Activated CD8-positive, alpha-beta T cell treated with anti-CD3 and anti-CD28 coated beads for 36 hours (primary cell): ENCODE data around the gene SCN4A. TPM values are rescaled to one million over a fixed set of nuclear protein-coding genes. Genes with fewer than 3 reads are reported as not detected.
A peak's percentile ranks its signal among the peaks of the same experiment; 100 is the strongest.

ENCODE experiments used
- ATAC-seq: fragments of 200-7000 bp; cut with Tn5 transposase; one replicate; pipeline ENCODE4 v1.10.0; 2021; ENCODE audit warnings: mild to moderate bottlenecking, moderate library complexity
- CTCF ChIA-PET: fragments of 350-600 bp; sonication (Branson Sonifier 250); formaldehyde crosslinking; loops from one replicate; lab custom pipeline; 2021; ENCODE audit warnings: antibody characterized with exemption; lab: Charles Lee
- POLR2A ChIA-PET: fragments of 350-600 bp; sonication (Branson Sonifier 250); formaldehyde crosslinking; loops from one replicate; lab custom pipeline; 2021; ENCODE audit warnings: antibody characterized with exemption; lab: Charles Lee
- DNase-seq: peaks from one replicate; pipeline ENCODE4 v3.0.0-alpha.2; 2020
- H3K27ac Mint-ChIP-seq: one replicate; pipeline ENCODE4 v1.8.0; 2021; ENCODE audit warnings: mild to moderate bottlenecking, mixed read lengths
- H3K27me3 Mint-ChIP-seq: one replicate; pipeline ENCODE4 v1.8.0; 2021; ENCODE audit warnings: mixed read lengths
- H3K36me3 Mint-ChIP-seq: one replicate; pipeline ENCODE4 v1.8.0; 2021; ENCODE audit warnings: low read depth, mixed read lengths
- H3K4me1 Mint-ChIP-seq: one replicate; pipeline ENCODE4 v1.8.0; 2021; ENCODE audit warnings: low read depth, mixed read lengths
- H3K4me3 Mint-ChIP-seq: one replicate; pipeline ENCODE4 v1.8.0; 2021; ENCODE audit warnings: mild to moderate bottlenecking, moderate library complexity, mixed read lengths
- H3K9me3 Mint-ChIP-seq: one replicate; pipeline ENCODE4 v1.8.0; 2021; ENCODE audit warnings: mixed read lengths
- CTCF ChIP-seq: fragments of 200-600 bp; IDR thresholded peaks from one replicate; pipeline ENCODE4 v1.8.0; 2022; ENCODE audit warnings: antibody characterized with exemption, mild to moderate bottlenecking
- intact Hi-C: fragments of 100-400 bp; cut with micrococcal nuclease; formaldehyde crosslinking; loops from one replicate; pipeline ENCODE4 v1.10.0; 2022
- total RNA-seq, 2 experiments: library from RNA; stranded (reverse); gene quantifications; one replicate each; pipeline ENCODE4 v1.2.3, GENCODE V29; 2021

SCN4A gene
- total RNA-seq, 2 experiments from 2014 or later: 0.20 to 0.23 TPM

GRCh38 chr17:63946440-63947363 is 26.0 kb downstream of the SCN4A start:
- peak; percentile 74 for DNase-seq
- ChIA-PET CTCF (interaction anchor here (0.6 to 2.9 kb wide), 53 partner anchors 8 to 336 kb away, joined by 3 to 95 read pairs (median 5); partner anchors contain the start of genes CD79B, CSHL1, GH1 and ICAM2), POLR2A (interaction anchor here (0.6 to 2.0 kb wide), 10 partner anchors 14 to 202 kb away, joined by 3 to 7 read pairs (median 3); partner anchors contain the start of genes CD79B and ICAM2)
- Mint-ChIP-seq H3K36me3 (no peaks in the 10 kb centered on the region), H3K4me1 (peaks cover 20% of the 10 kb centered on the region), H3K4me3 (peak overlapping the region; percentile 50), H3K27ac (peak overlapping the region; percentile 77), H3K9me3 (no peaks in the 10 kb centered on the region), H3K27me3 (no peaks in the 10 kb centered on the region)
- TF ChIP-seq CTCF: peak; percentile 89
- ATAC-seq: peak; percentile 92
- intact Hi-C loops: loop anchor here (2.0 kb wide), 1 partner anchor 28 kb away; the partner anchor contains the start of gene GH1

GRCh38 chr17:63945784-63946439 is 26.8 kb downstream of the SCN4A start:
- no peak overlapping the region for H3K27ac Mint-ChIP-seq
- H3K36me3 Mint-ChIP-seq: no peaks in the 10 kb centered on the region
- H3K27me3 Mint-ChIP-seq: no peaks in the 10 kb centered on the region
- CTCF ChIA-PET: interaction anchor here (0.6 to 2.9 kb wide), 51 partner anchors 8 to 336 kb away, joined by 3 to 95 read pairs (median 5); partner anchors contain the start of genes CD79B, CSHL1, GH1 and ICAM2
- TF ChIP-seq CTCF: no peak
- POLR2A ChIA-PET: interaction anchor here (0.7 to 2.0 kb wide), 6 partner anchors 13 to 203 kb away, joined by 3 to 7 read pairs (median 3); partner anchors contain the start of genes CD79B and ICAM2
- no peaks in the 10 kb centered on the region for H3K9me3 Mint-ChIP-seq
- peak; percentile 20 for ATAC-seq
- no peak overlapping the region for H3K4me3 Mint-ChIP-seq
- intact Hi-C loops: loop anchor here (2.0 kb wide), 1 partner anchor 27 kb away; the partner anchor contains the start of gene GH1
- DNase-seq: peak; percentile 66
- peaks cover 20% of the 10 kb centered on the region for H3K4me1 Mint-ChIP-seq

- POLR2A ChIA-PET: no interaction called here
These were observed 27.8 kb downstream of the SCN4A start for GRCh38 chr17:63944736-63945499.

More at GRCh38 chr17:63944736-63945499, 27.8 kb downstream of the SCN4A start:
- Mint-ChIP-seq H3K4me3 (no peak overlapping the region), H3K4me1 (peaks cover 20% of the 10 kb centered on the region), H3K27me3 (no peaks in the 10 kb centered on the region), H3K27ac (no peak overlapping the region), H3K36me3 (no peaks in the 10 kb centered on the region), H3K9me3 (no peaks in the 10 kb centered on the region)
- no peak for ATAC-seq
- no peak for TF ChIP-seq CTCF
- CTCF ChIA-PET: interaction anchor here (2.0 to 2.9 kb wide), 8 partner anchors 12 to 84 kb away, joined by 15 to 95 read pairs (median 24); partner anchors contain the start of genes CD79B, CSHL1 and GH1
- no peak for DNase-seq
- intact Hi-C loops: no loop called here
